Measurements from ENCODE around the gene FAM107B. TPM values are rescaled to one million over a fixed set of nuclear protein-coding genes. Genes with fewer than 3 reads are reported as not detected.
A peak's percentile ranks its signal among the peaks of the same experiment; 100 is the strongest.

FAM107B gene
- total and polyA plus RNA-seq, 4 donors: 24.9 to 58.1 (median 30.9) TPM

DNA sequence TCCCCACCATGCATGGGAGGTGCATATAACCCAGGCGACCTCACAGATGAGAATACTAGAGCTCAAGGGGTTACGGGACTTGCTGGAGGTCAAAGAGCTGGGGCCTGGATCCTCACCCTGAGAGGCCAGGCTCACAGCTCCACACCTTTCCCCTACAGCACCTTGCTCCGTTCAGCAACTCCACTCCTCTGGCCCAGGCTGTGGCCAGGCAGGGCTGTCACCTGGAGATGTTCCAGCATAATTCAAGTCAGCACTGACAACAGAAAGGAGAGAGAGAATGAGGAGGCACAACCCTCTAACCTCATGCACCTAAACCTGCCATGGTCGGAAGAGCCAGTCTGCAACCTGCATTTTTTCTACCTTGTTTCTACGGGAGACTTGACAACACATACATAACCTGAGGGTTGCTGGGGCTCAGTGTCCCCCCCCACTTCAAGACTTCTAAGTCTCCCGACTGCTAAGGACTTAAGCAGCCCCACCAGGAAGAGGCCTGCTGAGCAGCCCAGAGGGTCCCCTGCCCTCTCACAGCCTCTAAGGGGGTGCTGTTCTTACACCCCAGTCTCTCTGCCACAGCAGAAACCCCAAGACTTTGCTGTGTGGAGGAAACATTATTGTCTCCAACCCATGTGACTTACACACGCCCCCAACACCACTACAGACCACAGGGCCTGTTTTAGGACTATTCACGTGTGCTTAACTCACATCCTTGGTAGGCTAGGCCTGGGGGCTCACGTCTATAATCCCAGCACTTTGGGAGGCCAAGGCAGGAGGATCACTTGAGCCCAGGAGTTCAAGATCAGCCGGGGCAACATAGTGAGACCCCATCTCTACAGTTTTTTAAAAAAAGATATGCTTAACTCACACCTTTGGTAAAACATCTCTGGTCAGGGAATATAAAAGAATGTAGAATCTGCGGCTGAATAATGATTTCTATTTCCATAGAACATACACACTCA, 175.6 kb downstream of the FAM107B start:
- TF ChIP-seq RAD21 (IDR thresholded peaks at IDR 0.05): no peak
- no peak for TF ChIP-seq RXRA (IDR thresholded peaks at IDR 0.05)
- no peak for TF ChIP-seq SP1 (IDR thresholded peaks at IDR 0.05)
- no peak for TF ChIP-seq HNF4G (IDR thresholded peaks at IDR 0.05)
- TF ChIP-seq, protein P1, sequence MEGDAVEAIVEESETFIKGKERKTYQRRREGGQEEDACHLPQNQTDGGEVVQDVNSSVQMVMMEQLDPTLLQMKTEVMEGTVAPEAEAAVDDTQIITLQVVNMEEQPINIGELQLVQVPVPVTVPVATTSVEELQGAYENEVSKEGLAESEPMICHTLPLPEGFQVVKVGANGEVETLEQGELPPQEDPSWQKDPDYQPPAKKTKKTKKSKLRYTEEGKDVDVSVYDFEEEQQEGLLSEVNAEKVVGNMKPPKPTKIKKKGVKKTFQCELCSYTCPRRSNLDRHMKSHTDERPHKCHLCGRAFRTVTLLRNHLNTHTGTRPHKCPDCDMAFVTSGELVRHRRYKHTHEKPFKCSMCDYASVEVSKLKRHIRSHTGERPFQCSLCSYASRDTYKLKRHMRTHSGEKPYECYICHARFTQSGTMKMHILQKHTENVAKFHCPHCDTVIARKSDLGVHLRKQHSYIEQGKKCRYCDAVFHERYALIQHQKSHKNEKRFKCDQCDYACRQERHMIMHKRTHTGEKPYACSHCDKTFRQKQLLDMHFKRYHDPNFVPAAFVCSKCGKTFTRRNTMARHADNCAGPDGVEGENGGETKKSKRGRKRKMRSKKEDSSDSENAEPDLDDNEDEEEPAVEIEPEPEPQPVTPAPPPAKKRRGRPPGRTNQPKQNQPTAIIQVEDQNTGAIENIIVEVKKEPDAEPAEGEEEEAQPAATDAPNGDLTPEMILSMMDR (IDR thresholded peaks at IDR 0.05; ENCODE audit: low read depth, low read length, missing input control): no peak
- TF ChIP-seq FOXA2 (IDR thresholded peaks at IDR 0.05): no peak
- TF ChIP-seq FOXA1 (IDR thresholded peaks at IDR 0.05): no peak
- TF ChIP-seq TAF1 (conservative IDR thresholded peaks at IDR 0.05): no peak
- H3K9ac ChIP-seq (ENCODE audit: low read depth in 1 of 2, low read length in 2 of 2): no peak overlapping the region
- no peaks in the 10 kb centered on the region for H3K27me3 ChIP-seq (ENCODE audit: control insufficient read depth in 4 of 4, insufficient read depth in 4 of 4, low read length in 3 of 4)
- no peak overlapping the region for H3K4me3 ChIP-seq (ENCODE audit: low read depth in 1 of 3, low read length in 3 of 3)
- 78% methylated on average over 11 of the region's 11 CpGs for WGBS
- H3K9me3 ChIP-seq (ENCODE audit: control insufficient read depth in 4 of 4, low read length in 3 of 4): no peaks in the 10 kb centered on the region
- peaks cover 0 to 5% (median 1%) of the 10 kb centered on the region in 4 donors for H3K36me3 ChIP-seq (ENCODE audit: control insufficient read depth in 4 of 4, insufficient read depth in 3 of 4, low read depth in 1 of 4, low read length in 3 of 4)
- no peak for DNase-seq (ENCODE audit: low spot score)
- H3K4me1 ChIP-seq (ENCODE audit: control insufficient read depth in 4 of 4, insufficient read depth in 4 of 4, low read length in 3 of 4): peaks cover 7 to 57% (median 34%) of the 10 kb centered on the region in 4 donors
- peak overlapping the region in 1 of 2 donors; percentile 22 for H3K27ac ChIP-seq (ENCODE audit: low read depth in 1 of 2, low read length in 2 of 2)

DNA sequence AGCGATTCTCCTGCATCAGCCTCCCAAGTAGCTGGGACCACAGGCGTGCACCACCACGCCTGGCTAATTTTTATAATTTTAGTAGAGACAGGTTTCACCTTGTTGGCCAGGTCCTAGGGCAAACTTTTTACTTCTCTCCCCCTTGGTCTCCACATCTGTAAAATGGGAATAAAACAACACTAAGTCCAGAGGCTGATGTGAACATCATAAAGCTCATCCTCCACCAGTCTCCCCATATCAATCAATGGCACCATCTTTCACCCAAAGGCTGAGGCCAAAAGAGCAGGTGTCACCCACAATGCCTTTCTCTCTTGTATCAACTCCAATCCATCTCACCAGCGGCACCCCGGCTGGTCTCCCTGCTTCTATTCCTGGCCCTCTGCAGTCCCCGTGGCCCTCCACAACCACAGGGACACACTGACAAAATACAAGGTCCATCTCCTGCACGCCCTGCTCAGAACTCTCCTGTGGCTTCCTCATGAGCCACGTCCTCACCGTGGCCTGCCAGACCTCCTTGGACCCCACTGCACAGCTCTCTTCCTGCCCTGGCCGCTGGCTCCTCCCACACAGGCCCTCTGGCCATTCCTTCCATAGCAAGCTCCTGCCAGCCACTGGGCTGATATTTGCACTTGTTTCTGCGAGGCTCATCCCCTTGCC, 179.0 kb downstream of the FAM107B start:
- Histone ChIP-seq H3K9ac (ENCODE audit: low read depth in 1 of 2, low read length in 2 of 2) (no peak overlapping the region), H3K27me3 (ENCODE audit: control insufficient read depth in 4 of 4, insufficient read depth in 4 of 4, low read length in 3 of 4) (no peaks in the 10 kb centered on the region), H3K9me3 (ENCODE audit: control insufficient read depth in 4 of 4, low read length in 3 of 4) (no peaks in the 10 kb centered on the region), H3K4me3 (ENCODE audit: low read depth in 1 of 3, low read length in 3 of 3) (no peak overlapping the region), H3K36me3 (ENCODE audit: control insufficient read depth in 4 of 4, insufficient read depth in 3 of 4, low read depth in 1 of 4, low read length in 3 of 4) (peaks cover 0 to 5% (median 3%) of the 10 kb centered on the region in 4 donors), H3K27ac (ENCODE audit: low read depth in 1 of 2, low read length in 2 of 2) (peak overlapping the region in 1 of 2 donors; percentile 6), H3K4me1 (ENCODE audit: control insufficient read depth in 4 of 4, insufficient read depth in 4 of 4, low read length in 3 of 4) (peaks cover 7 to 54% (median 32%) of the 10 kb centered on the region in 4 donors)
- 89% methylated on average over 11 of the region's 11 CpGs for WGBS
- TF ChIP-seq RXRA (IDR thresholded peaks at IDR 0.05) (no peak), JUND (IDR thresholded peaks at IDR 0.05) (no peak), YY1 (IDR thresholded peaks at IDR 0.05) (no peak)
- DNase-seq (ENCODE audit: low spot score): no peak

DNA sequence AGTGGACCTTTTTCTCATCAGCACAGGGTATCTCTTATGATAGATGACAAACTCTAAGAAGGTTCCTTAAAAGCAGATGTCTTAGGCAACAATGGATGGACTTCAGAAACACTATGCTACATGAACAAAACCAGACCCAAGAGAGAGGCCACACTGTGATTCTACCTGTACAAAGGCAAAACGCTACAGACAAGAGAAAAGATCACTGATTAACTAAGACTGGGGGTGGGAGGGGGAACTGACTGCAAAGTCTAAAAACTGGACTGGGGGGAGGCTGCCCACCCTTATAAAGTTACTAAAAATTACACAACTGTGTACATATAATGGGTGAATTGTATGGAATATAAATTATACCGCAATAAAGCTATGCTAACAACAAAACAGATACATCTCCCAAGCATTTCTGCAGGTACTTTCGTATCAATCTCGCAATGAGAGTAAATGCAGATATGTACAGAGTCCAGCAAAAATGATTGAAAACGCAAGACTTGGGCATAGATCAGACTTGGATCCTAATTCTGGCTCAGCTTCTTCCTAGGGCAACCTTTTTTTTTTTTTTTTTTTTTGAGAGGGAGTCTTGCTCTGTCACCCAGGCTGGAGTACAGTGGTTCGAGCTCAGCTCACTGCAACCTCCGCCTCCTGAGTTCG, 179.7 kb downstream of the FAM107B start:
- Histone ChIP-seq H3K27ac (ENCODE audit: low read depth in 1 of 2, low read length in 2 of 2) (peak overlapping the region; percentile 24 to 43), H3K36me3 (ENCODE audit: control insufficient read depth in 4 of 4, insufficient read depth in 3 of 4, low read depth in 1 of 4, low read length in 3 of 4) (peaks cover 0 to 5% (median 3%) of the 10 kb centered on the region in 4 donors)
- 53% methylated on average over 8 of the region's 8 CpGs for WGBS

More for the DNA sequence above, 179.7 kb downstream of the FAM107B start:
- Histone ChIP-seq H3K4me1 (ENCODE audit: control insufficient read depth in 4 of 4, insufficient read depth in 4 of 4, low read length in 3 of 4) (peaks cover 7 to 54% (median 32%) of the 10 kb centered on the region in 4 donors), H3K9ac (ENCODE audit: low read depth in 1 of 2, low read length in 2 of 2) (no peak overlapping the region), H3K4me3 (ENCODE audit: low read depth in 1 of 3, low read length in 3 of 3) (no peak overlapping the region), H3K9me3 (ENCODE audit: control insufficient read depth in 4 of 4, low read length in 3 of 4) (no peaks in the 10 kb centered on the region), H3K27me3 (ENCODE audit: control insufficient read depth in 4 of 4, insufficient read depth in 4 of 4, low read length in 3 of 4) (no peaks in the 10 kb centered on the region)
- no peak for DNase-seq (ENCODE audit: low spot score)
- TF ChIP-seq RAD21 (IDR thresholded peaks at IDR 0.05): peak; percentile 9 to 12
- no peak for TF ChIP-seq HNF4G (IDR thresholded peaks at IDR 0.05)
- peak; percentile 21 to 65 for TF ChIP-seq HNF4A (conservative IDR thresholded peaks at IDR 0.05)
- peak; percentile 15 for TF ChIP-seq YY1 (IDR thresholded peaks at IDR 0.05)
- TF ChIP-seq, protein P1 (IDR thresholded peaks at IDR 0.05; ENCODE audit: low read depth, low read length, missing input control): peak; percentile 22
- peak in 1 of 2 donors; percentile 9 for TF ChIP-seq JUND (IDR thresholded peaks at IDR 0.05)
- TF ChIP-seq RXRA (IDR thresholded peaks at IDR 0.05): peak in 1 of 2 donors; percentile 36
- TF ChIP-seq FOXA1 (IDR thresholded peaks at IDR 0.05): no peak
